Stimulated activated CD8-positive, alpha-beta memory T cell treated with anti-CD3 and anti-CD28 coated beads, Interleukin-2, amount 100 ng/mL, for 48 hours (primary cell): ENCODE measurements around the gene ANTXRL.
"Not testable (repeated sequence)": the region's sequence is repeated elsewhere in the genome, so short reads cannot be mapped to it uniquely, and the experiment has no call there.

Experiments
- DNase-seq, 2 donors: peaks; one replicate each; pipeline ENCODE4 v3.0.0-alpha.2; 2020; ENCODE audit warnings: low read depth in 2 of 2

ANTXRL gene

GRCh38 chr10:46308113-46308415 is 21.3 kb downstream of the ANTXRL start:
- no peak for DNase-seq

GRCh38 chr10:46308666-46309450 is 22.1 kb downstream of the ANTXRL start:
- no peak for DNase-seq

GRCh38 chr10:46309511-46310142 is 22.8 kb downstream of the ANTXRL start:
- no peak for DNase-seq

GRCh38 chr10:46310143-46310514 is 23.3 kb downstream of the ANTXRL start:
- no peak for DNase-seq

- no peak for DNase-seq
Observed at GRCh38 chr10:46310851-46311250, 24.1 kb downstream of the ANTXRL start.

- no peak for DNase-seq
Observed at GRCh38 chr10:46311501-46311951, 24.7 kb downstream of the ANTXRL start.

GRCh38 chr10:46311961-46312431 is 25.2 kb downstream of the ANTXRL start:
- DNase-seq = not testable (repeated sequence)

- no peak for DNase-seq
Observed at GRCh38 chr10:46312953-46313352, 26.2 kb downstream of the ANTXRL start.

- DNase-seq = no peak
Observed at GRCh38 chr10:46314071-46314470, 27.3 kb downstream of the ANTXRL start.

- not testable (repeated sequence) for DNase-seq
Observed at GRCh38 chr10:46315071-46315860, 28.5 kb downstream of the ANTXRL start.

- DNase-seq = no peak
Observed at GRCh38 chr10:46317370-46317769, 30.6 kb downstream of the ANTXRL start.

- no peak for DNase-seq
Observed at GRCh38 chr10:46317889-46318288, 31.1 kb downstream of the ANTXRL start.

- no peak for DNase-seq
Observed at GRCh38 chr10:46318799-46319198, 32.0 kb downstream of the ANTXRL start.

GRCh38 chr10:46319389-46319788 is 32.6 kb downstream of the ANTXRL start:
- no peak for DNase-seq

- no peak for DNase-seq
Observed at GRCh38 chr10:46321770-46322169, 35.0 kb downstream of the ANTXRL start.

GRCh38 chr10:46323176-46323575 is 36.4 kb downstream of the ANTXRL start:
- no peak for DNase-seq

GRCh38 chr10:46325021-46325420 is 38.2 kb downstream of the ANTXRL start:
- DNase-seq = no peak

- DNase-seq = no peak
Observed at GRCh38 chr10:46326066-46326465, 39.3 kb downstream of the ANTXRL start.

- no peak for DNase-seq
Observed at GRCh38 chr10:46326971-46327370, 40.2 kb downstream of the ANTXRL start.

- DNase-seq = no peak
Observed at GRCh38 chr10:46327685-46328084, 40.9 kb downstream of the ANTXRL start.

- no peak for DNase-seq
Observed at GRCh38 chr10:46328853-46329689, 42.3 kb downstream of the ANTXRL start.

GRCh38 chr10:46329690-46330016 is 42.9 kb downstream of the ANTXRL start:
- no peak for DNase-seq
